HepG2 (cell line): ENCODE data around the gene YIF1A. TPM values are rescaled to one million over a fixed set of nuclear protein-coding genes. Genes with fewer than 3 reads are reported as not detected.

Experiments used
- FOXM1 ChIP-seq: sonication (generic); formaldehyde crosslinking; IDR thresholded peaks from 2 replicates; pipeline ENCODE4 v1.5.0; 2020; ENCODE audit warnings: missing genetic modification reagents
- GABPB1 ChIP-seq: IDR thresholded peaks from 2 replicates; pipeline ENCODE4 v1.6.1; 2016; ENCODE audit warnings: mild to moderate bottlenecking, missing genetic modification reagents, moderate library complexity, missing compliant biosample characterization
- HMG20A ChIP-seq: IDR thresholded peaks from 2 replicates; pipeline ENCODE4 v1.6.1; 2016; ENCODE audit warnings: borderline replicate concordance
- IKZF1 ChIP-seq: fragments of 450-650 bp; IDR thresholded peaks from 2 replicates; pipeline ENCODE4 v1.7.1; 2016
- MAZ ChIP-seq, 2 experiments: sonication (generic) in 1 of 2; formaldehyde crosslinking in 1 of 2; IDR thresholded peaks; 2 replicates each; pipeline versions ENCODE4 v1.5.0 to v1.6.1; 2012 to 2020; ENCODE audit warnings: low read depth in 2 of 2, mild to moderate bottlenecking in 2 of 2, borderline replicate concordance in 1 of 2, improper control_type of control experiment in 1 of 2, low read length in 1 of 2, missing genetic modification reagents in 1 of 2, moderate library complexity in 1 of 2
- NCOA5 ChIP-seq: sonication (generic); formaldehyde crosslinking; IDR thresholded peaks from 2 replicates; pipeline ENCODE4 v1.4.0; 2020; ENCODE audit warnings: missing genetic modification reagents
- RARG ChIP-seq: sonication (generic); formaldehyde crosslinking; IDR thresholded peaks from 2 replicates; pipeline ENCODE4 v1.4.0; 2020; ENCODE audit warnings: low read depth, mild to moderate bottlenecking, missing genetic modification reagents
- SMAD3 ChIP-seq: sonication (generic); formaldehyde crosslinking; IDR thresholded peaks from 2 replicates; pipeline ENCODE4 v1.4.0; 2020; ENCODE audit warnings: missing genetic modification reagents
- SP2 ChIP-seq: sonication (generic); formaldehyde crosslinking; IDR thresholded peaks from 2 replicates; pipeline ENCODE4 v1.5.1; 2020; ENCODE audit warnings: mild to moderate bottlenecking, missing genetic modification reagents
- ZNF83 ChIP-seq: sonication (generic); formaldehyde crosslinking; IDR thresholded peaks from 2 replicates; pipeline ENCODE4 v1.4.0; 2020; ENCODE audit warnings: missing genetic modification reagents, mild to moderate bottlenecking, borderline replicate concordance
- polyA plus RNA-seq, 8 experiments: library from polyadenylated mRNA; depleted of rRNA in 3 of 8; stranded (reverse) in 7 of 8; unstranded in 1 of 8; fragments of >200 nt; fragmentation: Illumina TruSeq in 4 of 8; extraction: Trizol in 4 of 8; gene quantifications; 2 replicates each; pipeline versions ENCODE4 v1.2.1 to v1.2.3, GENCODE V29; 2011 to 2016; ENCODE audit warnings: low read depth in 4 of 8, missing spikeins in 1 of 8, mixed read lengths in 1 of 8; ENCODE audit not compliant: insufficient read depth in 1 of 8
- total RNA-seq, 5 experiments: library from RNA; depleted of rRNA; stranded (reverse); fragments of >200 nt; fragmentation: Illumina TruSeq; extraction: Trizol; gene quantifications; 2 replicates each; pipeline ENCODE4 v1.2.3, GENCODE V29; 2016; ENCODE audit warnings: low read depth in 1 of 5
- TF ChIP-seq, protein P1 (sequence below): sonication (generic); formaldehyde crosslinking; IDR thresholded peaks from 2 replicates; pipeline ENCODE4 v1.4.0; 2020; ENCODE audit warnings: mild to moderate bottlenecking, low read depth, missing genetic modification reagents
- TF ChIP-seq, protein P2 (sequence below): sonication (generic); formaldehyde crosslinking; IDR thresholded peaks from 2 replicates; pipeline ENCODE4 v1.4.0; 2020; ENCODE audit warnings: missing genetic modification reagents
- TF ChIP-seq, protein P3 (sequence below): sonication (generic); formaldehyde crosslinking; IDR thresholded peaks from 2 replicates; pipeline ENCODE4 v1.4.0; 2020; ENCODE audit warnings: missing genetic modification reagents, mild to moderate bottlenecking, borderline replicate concordance
- TF ChIP-seq, protein P4 (sequence below): sonication (generic); formaldehyde crosslinking; IDR thresholded peaks from 2 replicates; pipeline ENCODE4 v1.4.0; 2020; ENCODE audit warnings: missing genetic modification reagents, borderline replicate concordance
- TF ChIP-seq, protein P5 (sequence below): sonication (generic); formaldehyde crosslinking; IDR thresholded peaks from 2 replicates; pipeline ENCODE4 v1.4.0; 2020; ENCODE audit warnings: missing genetic modification reagents

YIF1A gene
- total and polyA plus RNA-seq, 2 of the 13 experiments (the other 11 are each of a cell fraction or from before 2014, with no cell fraction given), result 133 to 145 TPM

DNA sequence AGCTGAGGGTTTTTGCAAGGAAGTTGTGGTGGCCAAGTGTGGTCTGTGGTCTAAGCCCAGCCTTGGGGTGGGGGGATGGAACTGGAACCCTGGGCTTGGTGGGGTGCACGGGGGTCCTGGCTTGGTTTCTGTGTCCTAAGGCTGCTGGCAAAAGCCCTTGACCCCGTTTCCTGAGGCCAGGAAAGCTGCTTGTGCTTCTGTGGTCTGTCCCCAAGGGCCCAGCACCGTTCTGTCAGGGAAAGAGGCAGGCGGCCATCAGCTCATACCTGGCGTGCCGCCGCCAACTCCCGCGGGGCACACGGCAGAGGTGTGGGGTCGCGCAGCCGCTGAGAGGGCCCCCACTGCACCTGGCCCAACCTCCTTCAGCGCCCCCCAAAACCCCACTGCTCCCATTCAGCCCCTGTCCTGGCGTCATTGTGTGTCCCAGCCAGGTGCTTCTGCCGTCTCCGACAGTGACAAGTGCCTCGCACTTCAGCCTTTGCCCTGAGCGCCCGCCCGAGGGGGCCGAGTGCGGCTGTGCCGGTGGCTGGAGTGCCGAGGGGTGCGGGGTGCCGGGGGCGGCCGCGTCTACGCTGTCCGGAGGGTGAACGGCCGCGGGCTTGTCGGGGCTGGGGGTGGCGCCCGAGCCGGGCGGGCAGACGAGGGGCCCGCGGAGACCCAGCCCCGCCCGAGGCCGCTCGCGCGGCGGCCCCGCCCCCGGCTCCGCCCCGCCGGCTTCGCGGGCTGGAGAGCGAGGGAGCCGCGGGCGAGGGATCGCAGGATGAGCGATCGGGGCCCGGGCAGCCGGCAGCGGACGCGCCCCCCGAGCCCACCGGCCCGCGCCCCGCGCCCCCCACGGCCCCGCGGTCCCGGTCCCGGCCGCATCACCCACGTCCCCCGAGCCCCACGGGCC lies 11.2 kb downstream of the YIF1A start, which contains the start of gene CNIH2 (continued):
- TF ChIP-seq MAZ (IDR thresholded peaks at IDR 0.05; ENCODE audit: borderline replicate concordance, low read depth, low read length), result no peak
- no peak for TF ChIP-seq MAZ (CRISPR knock-in tag; IDR thresholded peaks at IDR 0.05; ENCODE audit: low read depth)
- TF ChIP-seq, protein P1, sequence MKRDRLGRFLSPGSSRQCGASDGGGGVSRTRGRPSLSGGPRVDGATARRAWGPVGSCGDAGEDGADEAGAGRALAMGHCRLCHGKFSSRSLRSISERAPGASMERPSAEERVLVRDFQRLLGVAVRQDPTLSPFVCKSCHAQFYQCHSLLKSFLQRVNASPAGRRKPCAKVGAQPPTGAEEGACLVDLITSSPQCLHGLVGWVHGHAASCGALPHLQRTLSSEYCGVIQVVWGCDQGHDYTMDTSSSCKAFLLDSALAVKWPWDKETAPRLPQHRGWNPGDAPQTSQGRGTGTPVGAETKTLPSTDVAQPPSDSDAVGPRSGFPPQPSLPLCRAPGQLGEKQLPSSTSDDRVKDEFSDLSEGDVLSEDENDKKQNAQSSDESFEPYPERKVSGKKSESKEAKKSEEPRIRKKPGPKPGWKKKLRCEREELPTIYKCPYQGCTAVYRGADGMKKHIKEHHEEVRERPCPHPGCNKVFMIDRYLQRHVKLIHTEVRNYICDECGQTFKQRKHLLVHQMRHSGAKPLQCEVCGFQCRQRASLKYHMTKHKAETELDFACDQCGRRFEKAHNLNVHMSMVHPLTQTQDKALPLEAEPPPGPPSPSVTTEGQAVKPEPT, result no peak
- TF ChIP-seq SMAD3 (CRISPR knock-in tag), result no peak
- TF ChIP-seq FOXM1, result no peak
- peak; percentile 21; the same call in 1 of the 2 replicates for TF ChIP-seq GABPB1
- TF ChIP-seq HMG20A (CRISPR knock-in tag), result no peak
- no peak for TF ChIP-seq NCOA5 (CRISPR knock-in tag)
- TF ChIP-seq, protein P2, sequence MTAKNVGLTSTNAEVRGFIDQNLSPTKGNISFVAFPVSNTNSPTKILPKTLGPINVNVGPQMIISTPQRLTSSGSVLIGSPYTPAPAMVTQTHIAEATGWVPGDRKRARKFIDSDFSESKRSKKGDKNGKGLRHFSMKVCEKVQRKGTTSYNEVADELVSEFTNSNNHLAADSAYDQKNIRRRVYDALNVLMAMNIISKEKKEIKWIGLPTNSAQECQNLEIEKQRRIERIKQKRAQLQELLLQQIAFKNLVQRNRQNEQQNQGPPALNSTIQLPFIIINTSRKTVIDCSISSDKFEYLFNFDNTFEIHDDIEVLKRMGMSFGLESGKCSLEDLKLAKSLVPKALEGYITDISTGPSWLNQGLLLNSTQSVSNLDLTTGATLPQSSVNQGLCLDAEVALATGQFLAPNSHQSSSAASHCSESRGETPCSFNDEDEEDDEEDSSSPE, result no peak
- TF ChIP-seq, protein P3, sequence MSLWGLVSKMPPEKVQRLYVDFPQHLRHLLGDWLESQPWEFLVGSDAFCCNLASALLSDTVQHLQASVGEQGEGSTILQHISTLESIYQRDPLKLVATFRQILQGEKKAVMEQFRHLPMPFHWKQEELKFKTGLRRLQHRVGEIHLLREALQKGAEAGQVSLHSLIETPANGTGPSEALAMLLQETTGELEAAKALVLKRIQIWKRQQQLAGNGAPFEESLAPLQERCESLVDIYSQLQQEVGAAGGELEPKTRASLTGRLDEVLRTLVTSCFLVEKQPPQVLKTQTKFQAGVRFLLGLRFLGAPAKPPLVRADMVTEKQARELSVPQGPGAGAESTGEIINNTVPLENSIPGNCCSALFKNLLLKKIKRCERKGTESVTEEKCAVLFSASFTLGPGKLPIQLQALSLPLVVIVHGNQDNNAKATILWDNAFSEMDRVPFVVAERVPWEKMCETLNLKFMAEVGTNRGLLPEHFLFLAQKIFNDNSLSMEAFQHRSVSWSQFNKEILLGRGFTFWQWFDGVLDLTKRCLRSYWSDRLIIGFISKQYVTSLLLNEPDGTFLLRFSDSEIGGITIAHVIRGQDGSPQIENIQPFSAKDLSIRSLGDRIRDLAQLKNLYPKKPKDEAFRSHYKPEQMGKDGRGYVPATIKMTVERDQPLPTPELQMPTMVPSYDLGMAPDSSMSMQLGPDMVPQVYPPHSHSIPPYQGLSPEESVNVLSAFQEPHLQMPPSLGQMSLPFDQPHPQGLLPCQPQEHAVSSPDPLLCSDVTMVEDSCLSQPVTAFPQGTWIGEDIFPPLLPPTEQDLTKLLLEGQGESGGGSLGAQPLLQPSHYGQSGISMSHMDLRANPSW, result no peak
- TF ChIP-seq, protein P4, sequence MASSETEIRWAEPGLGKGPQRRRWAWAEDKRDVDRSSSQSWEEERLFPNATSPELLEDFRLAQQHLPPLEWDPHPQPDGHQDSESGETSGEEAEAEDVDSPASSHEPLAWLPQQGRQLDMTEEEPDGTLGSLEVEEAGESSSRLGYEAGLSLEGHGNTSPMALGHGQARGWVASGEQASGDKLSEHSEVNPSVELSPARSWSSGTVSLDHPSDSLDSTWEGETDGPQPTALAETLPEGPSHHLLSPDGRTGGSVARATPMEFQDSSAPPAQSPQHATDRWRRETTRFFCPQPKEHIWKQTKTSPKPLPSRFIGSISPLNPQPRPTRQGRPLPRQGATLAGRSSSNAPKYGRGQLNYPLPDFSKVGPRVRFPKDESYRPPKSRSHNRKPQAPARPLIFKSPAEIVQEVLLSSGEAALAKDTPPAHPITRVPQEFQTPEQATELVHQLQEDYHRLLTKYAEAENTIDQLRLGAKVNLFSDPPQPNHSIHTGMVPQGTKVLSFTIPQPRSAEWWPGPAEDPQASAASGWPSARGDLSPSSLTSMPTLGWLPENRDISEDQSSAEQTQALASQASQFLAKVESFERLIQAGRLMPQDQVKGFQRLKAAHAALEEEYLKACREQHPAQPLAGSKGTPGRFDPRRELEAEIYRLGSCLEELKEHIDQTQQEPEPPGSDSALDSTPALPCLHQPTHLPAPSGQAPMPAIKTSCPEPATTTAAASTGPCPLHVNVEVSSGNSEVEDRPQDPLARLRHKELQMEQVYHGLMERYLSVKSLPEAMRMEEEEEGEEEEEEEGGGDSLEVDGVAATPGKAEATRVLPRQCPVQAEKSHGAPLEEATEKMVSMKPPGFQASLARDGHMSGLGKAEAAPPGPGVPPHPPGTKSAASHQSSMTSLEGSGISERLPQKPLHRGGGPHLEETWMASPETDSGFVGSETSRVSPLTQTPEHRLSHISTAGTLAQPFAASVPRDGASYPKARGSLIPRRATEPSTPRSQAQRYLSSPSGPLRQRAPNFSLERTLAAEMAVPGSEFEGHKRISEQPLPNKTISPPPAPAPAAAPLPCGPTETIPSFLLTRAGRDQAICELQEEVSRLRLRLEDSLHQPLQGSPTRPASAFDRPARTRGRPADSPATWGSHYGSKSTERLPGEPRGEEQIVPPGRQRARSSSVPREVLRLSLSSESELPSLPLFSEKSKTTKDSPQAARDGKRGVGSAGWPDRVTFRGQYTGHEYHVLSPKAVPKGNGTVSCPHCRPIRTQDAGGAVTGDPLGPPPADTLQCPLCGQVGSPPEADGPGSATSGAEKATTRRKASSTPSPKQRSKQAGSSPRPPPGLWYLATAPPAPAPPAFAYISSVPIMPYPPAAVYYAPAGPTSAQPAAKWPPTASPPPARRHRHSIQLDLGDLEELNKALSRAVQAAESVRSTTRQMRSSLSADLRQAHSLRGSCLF, result no peak
- no peak for TF ChIP-seq SP2 (CRISPR knock-in tag)
- TF ChIP-seq, protein P5, sequence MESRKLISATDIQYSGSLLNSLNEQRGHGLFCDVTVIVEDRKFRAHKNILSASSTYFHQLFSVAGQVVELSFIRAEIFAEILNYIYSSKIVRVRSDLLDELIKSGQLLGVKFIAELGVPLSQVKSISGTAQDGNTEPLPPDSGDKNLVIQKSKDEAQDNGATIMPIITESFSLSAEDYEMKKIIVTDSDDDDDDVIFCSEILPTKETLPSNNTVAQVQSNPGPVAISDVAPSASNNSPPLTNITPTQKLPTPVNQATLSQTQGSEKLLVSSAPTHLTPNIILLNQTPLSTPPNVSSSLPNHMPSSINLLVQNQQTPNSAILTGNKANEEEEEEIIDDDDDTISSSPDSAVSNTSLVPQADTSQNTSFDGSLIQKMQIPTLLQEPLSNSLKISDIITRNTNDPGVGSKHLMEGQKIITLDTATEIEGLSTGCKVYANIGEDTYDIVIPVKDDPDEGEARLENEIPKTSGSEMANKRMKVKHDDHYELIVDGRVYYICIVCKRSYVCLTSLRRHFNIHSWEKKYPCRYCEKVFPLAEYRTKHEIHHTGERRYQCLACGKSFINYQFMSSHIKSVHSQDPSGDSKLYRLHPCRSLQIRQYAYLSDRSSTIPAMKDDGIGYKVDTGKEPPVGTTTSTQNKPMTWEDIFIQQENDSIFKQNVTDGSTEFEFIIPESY (CRISPR knock-in tag), result peak; percentile 60
- no peak for TF ChIP-seq IKZF1
- no peak for TF ChIP-seq ZNF83 (CRISPR knock-in tag)
- TF ChIP-seq RARG, result no peak
